Thyroid gland (tissue), 4 donors: ENCODE data around the gene OR13J1. TPM values are rescaled to one million over a fixed set of nuclear protein-coding genes. Genes with fewer than 3 reads are reported as not detected.

ENCODE experiments used
- DNase-seq, 2 donors: peaks; one replicate each; pipeline ENCODE4 v3.0.0-alpha.2; 2019
- H3K27ac ChIP-seq, 3 donors: fragments of 200-600 bp; sonication (generic); 1 replicate in 2 of 3; 2 replicates in 1 of 3; pipeline ENCODE4 v1.5.1; 2016 to 2019; ENCODE audit warnings: mild to moderate bottlenecking in 1 of 3, moderate library complexity in 1 of 3
- H3K27me3 ChIP-seq: fragments of 200-600 bp; sonication (generic); one replicate; pipeline ENCODE4 v1.5.1; 2019
- H3K36me3 ChIP-seq, 2 donors: fragments of 200-600 bp; sonication (generic); one replicate each; pipeline ENCODE4 v1.5.1; 2016 to 2019
- H3K4me1 ChIP-seq, 2 donors: fragments of 200-600 bp; sonication (generic); one replicate each; pipeline ENCODE4 v1.5.1; 2017 to 2019
- H3K4me3 ChIP-seq, 3 donors: fragments of 200-600 bp; sonication (generic); replicated peaks in 1 of 3; 1 replicate in 2 of 3; 2 replicates in 1 of 3; pipeline ENCODE4 v1.5.1; 2016; ENCODE audit warnings: mild to moderate bottlenecking in 1 of 3
- H3K9me3 ChIP-seq: fragments of 200-600 bp; sonication (generic); one replicate; pipeline ENCODE4 v1.5.1; 2017
- POLR2A ChIP-seq, 2 donors: fragments of 450-650 bp; IDR thresholded peaks; one replicate each; pipeline ENCODE4 v1.6.1; 2017; ENCODE audit warnings: antibody characterized with exemption in 2 of 2, mild to moderate bottlenecking in 2 of 2, moderate library complexity in 1 of 2
- WGBS, 2 donors: methylation state at CpG; one replicate each; pipeline ENCODE4 v1.1.5; 2017; 5-methylcytosine and 5-hydroxymethylcytosine counted together
- intact Hi-C: fragments of 100-400 bp; cut with DNase I; formaldehyde crosslinking; loops from one replicate; pipeline ENCODE4 v1.15.1; 2023
- total RNA-seq, 4 donors: library from RNA; depleted of rRNA; stranded (reverse); fragments of >200 nt; gene quantifications; one replicate each; pipeline ENCODE4 v1.2.3, GENCODE V29; 2016
- TF ChIP-seq, protein P1 (sequence below), 6 experiments: fragments of 200-600 bp in 3 of 6; fragments of 450-650 bp in 3 of 6; sonication (generic) in 3 of 6; IDR thresholded peaks; one replicate each; pipeline ENCODE4 v1.5.1; 2016 to 2019; ENCODE audit warnings: antibody characterized with exemption in 6 of 6, mild to moderate bottlenecking in 2 of 6, inconsistent platforms in 1 of 6, moderate library complexity in 1 of 6

OR13J1 gene
- total RNA-seq, 4 donors from 2014 or later = not detected

DNA sequence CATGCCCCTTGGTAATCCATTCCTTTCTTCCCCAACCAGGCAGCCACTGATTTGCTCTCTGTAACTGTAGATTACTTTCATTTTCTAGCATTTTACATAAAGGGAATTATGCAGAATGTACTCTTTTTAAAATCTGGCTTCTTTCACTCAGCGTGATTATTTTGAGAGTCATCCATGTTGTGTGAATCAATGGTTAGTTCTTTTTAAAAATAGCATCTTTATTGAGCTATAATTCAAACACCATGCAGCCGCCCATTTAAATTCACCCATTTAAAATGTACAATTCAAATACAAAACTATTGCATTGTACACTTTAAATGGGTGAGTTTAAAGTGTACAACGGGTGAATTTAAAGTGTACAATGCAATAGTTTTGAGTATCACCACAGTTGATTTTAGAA lies 2.3 kb upstream of the OR13J1 start:
- TF ChIP-seq, protein P1, sequence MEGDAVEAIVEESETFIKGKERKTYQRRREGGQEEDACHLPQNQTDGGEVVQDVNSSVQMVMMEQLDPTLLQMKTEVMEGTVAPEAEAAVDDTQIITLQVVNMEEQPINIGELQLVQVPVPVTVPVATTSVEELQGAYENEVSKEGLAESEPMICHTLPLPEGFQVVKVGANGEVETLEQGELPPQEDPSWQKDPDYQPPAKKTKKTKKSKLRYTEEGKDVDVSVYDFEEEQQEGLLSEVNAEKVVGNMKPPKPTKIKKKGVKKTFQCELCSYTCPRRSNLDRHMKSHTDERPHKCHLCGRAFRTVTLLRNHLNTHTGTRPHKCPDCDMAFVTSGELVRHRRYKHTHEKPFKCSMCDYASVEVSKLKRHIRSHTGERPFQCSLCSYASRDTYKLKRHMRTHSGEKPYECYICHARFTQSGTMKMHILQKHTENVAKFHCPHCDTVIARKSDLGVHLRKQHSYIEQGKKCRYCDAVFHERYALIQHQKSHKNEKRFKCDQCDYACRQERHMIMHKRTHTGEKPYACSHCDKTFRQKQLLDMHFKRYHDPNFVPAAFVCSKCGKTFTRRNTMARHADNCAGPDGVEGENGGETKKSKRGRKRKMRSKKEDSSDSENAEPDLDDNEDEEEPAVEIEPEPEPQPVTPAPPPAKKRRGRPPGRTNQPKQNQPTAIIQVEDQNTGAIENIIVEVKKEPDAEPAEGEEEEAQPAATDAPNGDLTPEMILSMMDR (IDR thresholded peaks at IDR 0.05) = no peak
- no peak for TF ChIP-seq POLR2A (IDR thresholded peaks at IDR 0.05)
- H3K27ac ChIP-seq = no peak overlapping the region
- 76 to 78% methylated on average over 3 of the region's 3 CpGs for WGBS, 2 donors
- H3K27me3 ChIP-seq = no peaks in the 10 kb centered on the region
- no peak overlapping the region for H3K4me3 ChIP-seq
- H3K9me3 ChIP-seq = no peaks in the 10 kb centered on the region
- DNase-seq = no peak
- no peaks in the 10 kb centered on the region for H3K4me1 ChIP-seq
- intact Hi-C loops = no loop called here
- H3K36me3 ChIP-seq = no peaks in the 10 kb centered on the region

DNA sequence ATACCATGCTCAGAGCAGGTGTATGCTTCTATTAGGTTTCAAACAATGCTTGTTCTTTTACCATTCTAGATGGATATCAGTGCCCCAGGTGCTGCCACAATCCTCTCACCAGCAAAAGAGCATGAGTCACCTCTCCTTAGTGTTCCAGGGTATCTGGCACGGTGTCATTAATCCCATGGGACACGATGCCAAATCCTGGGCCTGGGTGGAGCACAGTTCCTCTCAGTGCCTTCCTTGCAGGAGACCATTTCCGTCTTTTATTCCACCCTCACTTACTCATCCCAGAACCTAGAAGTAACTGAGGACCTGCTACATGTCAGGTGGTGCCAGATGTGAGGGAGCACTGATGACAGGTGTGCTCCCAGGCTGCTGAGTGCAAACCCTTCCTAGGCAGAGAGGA lies 1.3 kb upstream of the OR13J1 start:
- H3K4me1 ChIP-seq = no peaks in the 10 kb centered on the region
- no peak overlapping the region for H3K27ac ChIP-seq
- H3K9me3 ChIP-seq = no peaks in the 10 kb centered on the region
- intact Hi-C loops = no loop called here
- H3K36me3 ChIP-seq = no peaks in the 10 kb centered on the region
- 76 to 82% methylated on average over 3 of the region's 3 CpGs for WGBS, 2 donors
- no peak for DNase-seq
- no peak overlapping the region for H3K4me3 ChIP-seq
- H3K27me3 ChIP-seq = no peaks in the 10 kb centered on the region
- no peak for TF ChIP-seq POLR2A (IDR thresholded peaks at IDR 0.05)
- TF ChIP-seq, protein P1 (IDR thresholded peaks at IDR 0.05) = no peak

DNA sequence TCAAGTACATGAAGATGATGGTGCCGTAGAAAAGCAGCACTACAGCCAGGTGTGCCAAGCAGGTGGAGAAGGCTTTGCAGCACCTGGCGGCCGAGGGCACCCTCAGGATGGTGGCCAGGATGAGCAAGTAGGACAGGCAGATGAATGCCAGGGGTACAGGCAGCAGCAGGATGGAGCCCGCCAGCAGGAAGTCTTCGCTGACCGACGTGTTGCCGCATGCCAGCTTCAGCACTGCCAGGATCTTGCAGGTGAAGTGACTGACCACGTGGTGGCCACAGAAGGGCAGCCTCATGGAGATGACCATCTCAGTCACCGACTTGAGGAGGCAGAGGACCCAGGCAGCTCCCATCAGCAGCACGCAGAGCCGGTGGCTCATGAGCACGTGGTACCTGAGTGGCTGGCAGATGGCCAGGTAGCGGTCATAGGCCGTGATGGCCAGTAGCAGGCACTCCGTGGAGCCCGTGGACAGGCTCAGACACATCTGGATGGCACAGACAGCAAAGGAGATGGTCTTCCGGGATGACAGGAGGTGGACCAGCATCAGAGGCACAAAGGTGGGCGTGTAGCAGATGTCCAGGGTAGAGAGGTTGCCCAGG lies 482 bp downstream of the OR13J1 start:
- H3K27ac ChIP-seq = no peak overlapping the region
- H3K4me1 ChIP-seq = no peaks in the 10 kb centered on the region
- no peaks in the 10 kb centered on the region for H3K36me3 ChIP-seq
- H3K9me3 ChIP-seq = no peaks in the 10 kb centered on the region
- TF ChIP-seq, protein P1 (IDR thresholded peaks at IDR 0.05) = no peak
- no peak for TF ChIP-seq POLR2A (IDR thresholded peaks at IDR 0.05)
- intact Hi-C loops = no loop called here
- H3K27me3 ChIP-seq = no peaks in the 10 kb centered on the region
- no peak overlapping the region for H3K4me3 ChIP-seq
- DNase-seq = no peak
- WGBS, 2 donors = 89 to 95% methylated on average over 11 to 12 of the region's 19 CpGs

DNA sequence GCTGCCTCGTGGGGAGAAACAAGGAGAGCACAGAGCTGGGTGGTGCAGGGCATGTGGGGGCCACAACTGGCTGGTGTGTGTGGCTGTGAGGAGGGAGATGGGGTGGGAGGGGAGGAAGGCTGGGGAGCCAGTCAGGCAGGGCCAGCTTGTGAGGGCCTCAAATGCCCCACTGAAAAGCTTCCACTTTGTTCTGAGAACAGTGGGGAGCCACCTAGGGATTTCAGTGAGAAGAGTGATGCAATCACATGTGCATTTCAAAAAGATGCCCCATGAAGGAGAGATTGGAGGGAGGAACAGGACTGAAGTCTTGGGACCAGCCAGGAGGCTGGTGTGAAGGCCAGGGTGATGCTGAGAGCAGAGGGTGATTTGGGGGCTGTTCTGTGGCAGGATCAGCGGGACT lies 1.3 kb downstream of the OR13J1 start:
- DNase-seq = no peak
- H3K27ac ChIP-seq = no peak overlapping the region
- intact Hi-C loops = no loop called here
- no peaks in the 10 kb centered on the region for H3K36me3 ChIP-seq
- H3K4me3 ChIP-seq = no peak overlapping the region
- no peaks in the 10 kb centered on the region for H3K9me3 ChIP-seq
- no peaks in the 10 kb centered on the region for H3K4me1 ChIP-seq
- WGBS, 2 donors = 63 to 79% methylated on average over 2 of the region's 2 CpGs
- TF ChIP-seq, protein P1 (IDR thresholded peaks at IDR 0.05) = no peak
- no peak for TF ChIP-seq POLR2A (IDR thresholded peaks at IDR 0.05)
- H3K27me3 ChIP-seq = no peaks in the 10 kb centered on the region

DNA sequence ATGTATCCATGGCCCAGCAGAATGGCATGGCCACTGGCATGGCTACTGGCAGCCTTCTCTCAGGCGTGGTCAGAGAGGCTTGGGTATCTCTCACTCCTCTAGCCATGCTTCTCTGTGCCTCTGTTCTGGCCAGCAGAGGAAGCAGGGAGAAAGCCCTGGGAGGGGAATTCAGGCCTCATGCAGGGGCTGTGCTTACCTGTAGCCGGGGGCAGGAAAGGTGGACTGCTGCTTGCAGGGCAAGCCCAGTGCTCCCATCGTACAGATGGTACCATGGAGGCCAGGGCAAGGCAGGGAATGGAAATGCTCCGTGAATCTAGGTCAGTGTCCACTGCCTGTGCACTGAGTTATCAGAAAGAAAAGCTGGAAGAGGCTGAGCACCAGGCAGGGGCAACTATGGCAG lies 2.7 kb downstream of the OR13J1 start:
- intact Hi-C loops = no loop called here
- TF ChIP-seq POLR2A (IDR thresholded peaks at IDR 0.05) = no peak
- TF ChIP-seq, protein P1 (IDR thresholded peaks at IDR 0.05) = no peak

More for the DNA sequence above, 2.7 kb downstream of the OR13J1 start:
- no peak for DNase-seq
- Histone ChIP-seq H3K4me1 (no peaks in the 10 kb centered on the region), H3K27ac (no peak overlapping the region), H3K27me3 (no peaks in the 10 kb centered on the region), H3K36me3 (no peaks in the 10 kb centered on the region), H3K4me3 (no peak overlapping the region), H3K9me3 (no peaks in the 10 kb centered on the region)
- 92 to 94% methylated on average over 4 of the region's 4 CpGs for WGBS, 2 donors
